K562 (cell line): ENCODE results near the gene CFAP141. TPM values are rescaled to one million over a fixed set of nuclear protein-coding genes. Genes with fewer than 3 reads are reported as not detected.

ENCODE experiments used
- DPF2 ChIP-seq: fragments of 450-650 bp; IDR thresholded peaks from 2 replicates; pipeline ENCODE4 v1.6.1; 2016
- E4F1 ChIP-seq: fragments of 250-450 bp; sonication (Bioruptor Pico); IDR thresholded peaks from 2 replicates; pipeline ENCODE4 v1.5.0; 2021; ENCODE audit warnings: mild to moderate bottlenecking, borderline replicate concordance
- EP400 ChIP-seq: fragments of 450-650 bp; IDR thresholded peaks from 2 replicates; pipeline ENCODE4 v1.6.1; 2017; ENCODE audit warnings: antibody characterized with exemption, mild to moderate bottlenecking, moderate library complexity
- IRF2 ChIP-seq: sonication (generic); formaldehyde crosslinking; IDR thresholded peaks from 2 replicates; pipeline ENCODE4 v1.8.1; 2022; ENCODE audit warnings: mild to moderate bottlenecking, missing genetic modification reagents
- NELFE ChIP-seq: IDR thresholded peaks from 2 replicates; pipeline ENCODE4 v1.6.1; 2011; ENCODE audit warnings: mild to moderate bottlenecking; ENCODE audit not compliant: insufficient read depth, insufficient read length
- NEUROD1 ChIP-seq: fragments of 150-350 bp; IDR thresholded peaks from 2 replicates; pipeline ENCODE4 v1.6.1; 2014; ENCODE audit warnings: borderline replicate concordance, low read length, low read depth; ENCODE audit not compliant: partially characterized antibody
- NFXL1 ChIP-seq: fragments of 450-650 bp; formaldehyde crosslinking; IDR thresholded peaks from 2 replicates; pipeline ENCODE4 v1.4.0; 2021; ENCODE audit warnings: mild to moderate bottlenecking
- NFYB ChIP-seq: IDR thresholded peaks from 2 replicates; pipeline ENCODE4 v1.6.1; 2011; ENCODE audit warnings: mild to moderate bottlenecking, moderate library complexity; ENCODE audit not compliant: insufficient read length; ENCODE audit errors: extremely low read depth
- PTTG1 ChIP-seq: fragments of 450-650 bp; IDR thresholded peaks from 2 replicates; pipeline ENCODE4 v1.6.1; 2016; ENCODE audit warnings: low read depth, mild to moderate bottlenecking, missing genetic modification characterization, missing compliant biosample characterization
- ZNF212 ChIP-seq: fragments of 450-650 bp; formaldehyde crosslinking; IDR thresholded peaks from 2 replicates; pipeline ENCODE4 v1.4.0; 2020; ENCODE audit warnings: mild to moderate bottlenecking
- ZNF318 ChIP-seq, 2 experiments: fragments of 450-650 bp; IDR thresholded peaks; 2 replicates each; pipeline ENCODE4 v1.6.1; 2016; ENCODE audit warnings: mild to moderate bottlenecking in 2 of 2, borderline replicate concordance in 1 of 2, low read depth in 1 of 2, moderate library complexity in 1 of 2
- polyA plus RNA-seq, 8 experiments: library from polyadenylated mRNA; depleted of rRNA in 4 of 8; stranded (reverse) in 5 of 8; unstranded in 3 of 8; fragments of >200 nt; fragmentation: Nextera tagmentation in 2 of 8; fragmentation: Illumina TruSeq in 1 of 8; extraction: Ambion mirVana in 2 of 8; extraction: Trizol in 1 of 8; gene quantifications; 2 replicates each; pipeline versions ENCODE4 v1.2.1 to v1.2.3, GENCODE V29; 2011 to 2014; ENCODE audit warnings: inconsistent platforms in 1 of 8, missing spikeins in 1 of 8
- total RNA-seq, 7 experiments: library from RNA; depleted of rRNA in 6 of 7; stranded (reverse); fragments of >200 nt in 6 of 7; fragmentation: Illumina TruSeq in 2 of 7; extraction: Trizol in 2 of 7; gene quantifications; 2 replicates each; pipeline versions ENCODE4 v1.2.1 to v1.2.3, GENCODE V29; 2011 to 2021; ENCODE audit warnings: low replicate concordance in 1 of 7
- TF ChIP-seq, protein P1 (sequence below): fragments of 200-800 bp; sonication (Bioruptor generic); IDR thresholded peaks from 2 replicates; pipeline ENCODE4 v1.6.1; 2017; ENCODE audit warnings: missing genetic modification characterization, missing compliant biosample characterization
- TF ChIP-seq, protein P2 (sequence below): sonication (generic); formaldehyde crosslinking; IDR thresholded peaks from 2 replicates; pipeline ENCODE4 v1.8.1; 2023; ENCODE audit warnings: mild to moderate bottlenecking, missing genetic modification reagents, moderate library complexity

CFAP141 gene
- total and polyA plus RNA-seq, 9 of the 15 experiments (the other 6 are each of a cell fraction or from before 2014, with no cell fraction given), result not detected

GRCh38 chr1:154206196-154206595 is at the start of gene CFAP141 (continued):
- TF ChIP-seq, protein P1, sequence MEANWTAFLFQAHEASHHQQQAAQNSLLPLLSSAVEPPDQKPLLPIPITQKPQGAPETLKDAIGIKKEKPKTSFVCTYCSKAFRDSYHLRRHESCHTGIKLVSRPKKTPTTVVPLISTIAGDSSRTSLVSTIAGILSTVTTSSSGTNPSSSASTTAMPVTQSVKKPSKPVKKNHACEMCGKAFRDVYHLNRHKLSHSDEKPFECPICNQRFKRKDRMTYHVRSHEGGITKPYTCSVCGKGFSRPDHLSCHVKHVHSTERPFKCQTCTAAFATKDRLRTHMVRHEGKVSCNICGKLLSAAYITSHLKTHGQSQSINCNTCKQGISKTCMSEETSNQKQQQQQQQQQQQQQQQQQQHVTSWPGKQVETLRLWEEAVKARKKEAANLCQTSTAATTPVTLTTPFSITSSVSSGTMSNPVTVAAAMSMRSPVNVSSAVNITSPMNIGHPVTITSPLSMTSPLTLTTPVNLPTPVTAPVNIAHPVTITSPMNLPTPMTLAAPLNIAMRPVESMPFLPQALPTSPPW, result no peak
- no peak for TF ChIP-seq IRF2 (CRISPR knock-in tag)
- TF ChIP-seq NFYB, result peak; percentile 20
- TF ChIP-seq NFXL1 (CRISPR knock-in tag), result no peak
- no peak for TF ChIP-seq PTTG1 (tag)
- TF ChIP-seq EP400, result no peak
- no peak for TF ChIP-seq DPF2
- peak; percentile 58 for TF ChIP-seq NEUROD1
- TF ChIP-seq ZNF212 (CRISPR knock-in tag), result no peak
- TF ChIP-seq NELFE, result no peak
- no peak for TF ChIP-seq E4F1 (CRISPR knock-in tag)
- TF ChIP-seq, protein P2, sequence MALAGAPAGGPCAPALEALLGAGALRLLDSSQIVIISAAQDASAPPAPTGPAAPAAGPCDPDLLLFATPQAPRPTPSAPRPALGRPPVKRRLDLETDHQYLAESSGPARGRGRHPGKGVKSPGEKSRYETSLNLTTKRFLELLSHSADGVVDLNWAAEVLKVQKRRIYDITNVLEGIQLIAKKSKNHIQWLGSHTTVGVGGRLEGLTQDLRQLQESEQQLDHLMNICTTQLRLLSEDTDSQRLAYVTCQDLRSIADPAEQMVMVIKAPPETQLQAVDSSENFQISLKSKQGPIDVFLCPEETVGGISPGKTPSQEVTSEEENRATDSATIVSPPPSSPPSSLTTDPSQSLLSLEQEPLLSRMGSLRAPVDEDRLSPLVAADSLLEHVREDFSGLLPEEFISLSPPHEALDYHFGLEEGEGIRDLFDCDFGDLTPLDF (CRISPR knock-in tag), result no peak
- no peak for TF ChIP-seq ZNF318 (IDR thresholded peaks at IDR 0.05; ENCODE audit: borderline replicate concordance in 1 of 2, low read depth in 1 of 2)
